K562 (cell line): Measurements from ENCODE around the gene SOX4. TPM values are rescaled to one million over a fixed set of nuclear protein-coding genes. Genes with fewer than 3 reads are reported as not detected.

Experiments
- ATAC-seq: fragments of 200-7000 bp; cut with Tn5 transposase; 3 replicates; pipeline ENCODE4 v1.9.1; 2020; ENCODE audit warnings: moderate library complexity
- BruUV-seq: library from RNA; stranded (reverse); fragments of 400-500 nt; replicated peaks from 2 replicates; lab custom pipeline; 2021; lab: Mats Ljungman, UMichigan
- CTCF ChIA-PET: fragments of 300-600 bp; formaldehyde crosslinking; extraction: SDS; loops from one replicate; lab custom pipeline; 2021; ENCODE audit warnings: low intra/inter-chr PET ratio; lab: Yijun Ruan, JAX
- POLR2A ChIA-PET: fragments of 300-600, 350-650 bp; sonication (Branson Sonifier 250); formaldehyde crosslinking; extraction: SDS; loops from one replicate; lab custom pipeline; 2021; ENCODE audit warnings: antibody characterized with exemption, inconsistent platforms; lab: Yijun Ruan, JAX
- DNase-seq, 4 experiments: peaks; one replicate each; pipeline versions ENCODE4 v3.0.0 to v3.0.0-alpha.2; 2011 to 2018; ENCODE audit warnings: low spot score in 3 of 4, mixed read lengths in 3 of 4; ENCODE audit errors: extremely low read depth in 1 of 4
- FAIRE-seq: peaks from 2 replicates; lab custom pipeline; 2011; peaks lifted over from hg19 to GRCh38; lab: Jason Lieb, UNC
- H2AFZ ChIP-seq: 2 replicates; pipeline ENCODE4 v1.6.0; 2011; ENCODE audit warnings: low read depth, low read length, control low read depth, inconsistent platforms
- H3K27ac ChIP-seq: fragments of 200-600 bp; 3 replicates; pipeline ENCODE4 v1.8.0; 2011; ENCODE audit warnings: low read depth, mild to moderate bottlenecking, control low read depth, inconsistent platforms, low read length, moderate library complexity, mixed read lengths; ENCODE audit errors: extremely low read depth
- H3K27me3 ChIP-seq, 2 experiments: fragments of 300-600 bp in 1 of 2; 2 replicates in 1 of 2; 3 replicates in 1 of 2; pipeline versions ENCODE4 v1.6.0 to v1.8.0; 2011; ENCODE audit warnings: inconsistent platforms in 2 of 2, low read length in 2 of 2, mild to moderate bottlenecking in 1 of 2, mixed read lengths in 1 of 2, moderate library complexity in 1 of 2; ENCODE audit not compliant: control insufficient read depth in 2 of 2, insufficient read depth in 2 of 2
- H3K36me3 ChIP-seq: fragments of 300-600 bp; 3 replicates; pipeline ENCODE4 v1.8.0; 2011; ENCODE audit warnings: mild to moderate bottlenecking, low read length, inconsistent platforms; ENCODE audit not compliant: control insufficient read depth, insufficient read depth
- H3K4me1 ChIP-seq, 2 experiments: fragments of 200-600 bp in 1 of 2; replicated peaks in 1 of 2; 2 replicates in 1 of 2; 3 replicates in 1 of 2; pipeline versions ENCODE4 v1.5.1 to v1.8.0; 2011; ENCODE audit warnings: inconsistent platforms in 2 of 2, low read length in 2 of 2, mild to moderate bottlenecking in 1 of 2, mixed read lengths in 1 of 2, moderate library complexity in 1 of 2; ENCODE audit not compliant: control insufficient read depth in 2 of 2, insufficient read depth in 2 of 2
- H3K4me2 ChIP-seq: 2 replicates; pipeline ENCODE4 v1.6.1; 2011; ENCODE audit warnings: low read length, control low read depth, inconsistent platforms, mixed read lengths; ENCODE audit not compliant: insufficient read depth
- H3K4me3 ChIP-seq: fragments of 200-600 bp; sonication (generic), shearing (Covaris generic); 2 replicates; pipeline ENCODE4 v1.5.1; 2016; ENCODE audit warnings: control low read depth, inconsistent platforms
- H3K79me2 ChIP-seq: fragments of 200-600 bp; 3 replicates; pipeline ENCODE4 v1.8.0; 2011; ENCODE audit warnings: low read length, inconsistent platforms; ENCODE audit not compliant: control insufficient read depth, insufficient read depth
- H3K9ac ChIP-seq, 2 experiments: 2 replicates each; pipeline versions ENCODE4 v1.6.0 to v1.6.1; 2011; ENCODE audit warnings: low read depth in 2 of 2, low read length in 2 of 2, control low read depth in 1 of 2, inconsistent platforms in 1 of 2, mild to moderate bottlenecking in 1 of 2, mixed read lengths in 1 of 2; ENCODE audit not compliant: insufficient read depth in 1 of 2
- H3K9me1 ChIP-seq: one replicate; pipeline ENCODE4 v1.6.0; 2011; ENCODE audit warnings: inconsistent platforms, mild to moderate bottlenecking, low read length, moderate library complexity; ENCODE audit not compliant: control insufficient read depth, insufficient read depth
- H3K9me3 ChIP-seq: replicated peaks from 2 replicates; pipeline ENCODE4 v1.5.1; 2011; ENCODE audit warnings: low read depth, low read length, inconsistent platforms; ENCODE audit not compliant: control insufficient read depth, insufficient read depth
- H4K20me1 ChIP-seq: replicated peaks from 2 replicates; pipeline ENCODE4 v1.6.1; 2011; ENCODE audit warnings: low read length, inconsistent platforms, mixed read lengths; ENCODE audit not compliant: control insufficient read depth, insufficient read depth
- BHLHE40 ChIP-seq: IDR thresholded peaks from 2 replicates; pipeline ENCODE4 v1.6.1; 2011; ENCODE audit warnings: low read length, improper control_type of control experiment
- CEBPB ChIP-seq: fragments of 450-650 bp; IDR thresholded peaks from 2 replicates; pipeline ENCODE4 v1.6.1; 2016; ENCODE audit warnings: missing genetic modification characterization, missing compliant biosample characterization
- GABPA ChIP-seq: fragments of 200-800 bp; sonication (Bioruptor generic); conservative IDR thresholded peaks from 2 replicates; pipeline ENCODE4 v1.6.1; 2016; ENCODE audit warnings: low read depth, missing genetic modification characterization, missing compliant biosample characterization
- ZBTB1 ChIP-seq: sonication (generic); formaldehyde crosslinking; IDR thresholded peaks from 2 replicates; pipeline ENCODE4 v1.8.1; 2023; ENCODE audit warnings: missing genetic modification reagents, low read depth, mild to moderate bottlenecking, borderline replicate concordance
- WGBS: fragments of 100-300 bp; shearing (Covaris generic); methylation state at CpG from one replicate; pipeline ENCODE4 v1.1.6; 2016; ENCODE audit warnings: low coverage, mixed read lengths; ENCODE audit not compliant: insufficient coverage; ENCODE audit errors: missing lambda C conversion rate; 5-methylcytosine and 5-hydroxymethylcytosine counted together
- in situ Hi-C: fragments of 300-500 bp; cut with MboI; formaldehyde crosslinking; loops from 4 replicates; pipeline ENCODE4 v1.15.0; 2018; ENCODE audit warnings: inconsistent platforms, mixed read lengths
- intact Hi-C: fragments of 100-400 bp; cut with micrococcal nuclease; formaldehyde crosslinking; loops from 2 replicates; pipeline ENCODE4 v1.14.2; 2022
- polyA plus RNA-seq, 8 experiments: library from polyadenylated mRNA; depleted of rRNA in 4 of 8; stranded (reverse) in 5 of 8; unstranded in 3 of 8; fragments of >200 nt; fragmentation: Nextera tagmentation in 2 of 8; fragmentation: Illumina TruSeq in 1 of 8; extraction: Ambion mirVana in 2 of 8; extraction: Trizol in 1 of 8; gene quantifications; 2 replicates each; pipeline versions ENCODE4 v1.2.1 to v1.2.3, GENCODE V29; 2011 to 2014; ENCODE audit warnings: inconsistent platforms in 1 of 8, missing spikeins in 1 of 8
- small RNA-seq: library from RNA; depleted of rRNA; stranded (forward); fragments of <200 nt; gene quantifications from one replicate; pipeline ENCODE3, GENCODE V24; 2014
- total RNA-seq, 7 experiments: library from RNA; depleted of rRNA in 6 of 7; stranded (reverse); fragments of >200 nt in 6 of 7; fragmentation: Illumina TruSeq in 2 of 7; extraction: Trizol in 2 of 7; gene quantifications; 2 replicates each; pipeline versions ENCODE4 v1.2.1 to v1.2.3, GENCODE V29; 2011 to 2021; ENCODE audit warnings: low replicate concordance in 1 of 7

Gene SOX4
- total and polyA plus RNA-seq, 9 of the 15 experiments (the other 6 are each of a cell fraction or from before 2014, with no cell fraction given) = 0.03 to 0.29 (median 0.04) TPM

GRCh38 chr6:21639316-21639715 is 45.8 kb downstream of the SOX4 start:
- no peak overlapping the region for H3K4me2 ChIP-seq
- CTCF ChIA-PET = no interaction called here
- 2% methylated on average over 5 of the region's 5 CpGs for WGBS
- H3K9ac ChIP-seq = no peak overlapping the region
- H3K4me3 ChIP-seq = no peak overlapping the region
- TF ChIP-seq CEBPB (tag) = peak; percentile 41
- no peak for TF ChIP-seq GABPA (tag)
- TF ChIP-seq ZBTB1 (CRISPR knock-in tag) = no peak
- TF ChIP-seq BHLHE40 = no peak
- TF ChIP-seq, all 486 proteins: peak for 1
- intact Hi-C loops (no loop called here), in situ Hi-C loops (no loop called here)
- Histone ChIP-seq H3K9me1 (no peaks in the 10 kb centered on the region), H2AFZ (no peak overlapping the region), H3K36me3 (no peaks in the 10 kb centered on the region), H3K9me3 (no peaks in the 10 kb centered on the region), H3K4me1 (no peaks in the 10 kb centered on the region), H3K79me2 (no peaks in the 10 kb centered on the region), H3K27me3 (peaks cover 0 to 7% of the 10 kb centered on the region in 2 experiments; a peak in 2 of 5 replicates), H4K20me1 (no peaks in the 10 kb centered on the region), H3K27ac (no peak overlapping the region)
- no TSS peak for BruUV-seq
- POLR2A ChIA-PET = no interaction called here
- ATAC-seq = no peak
- no peak for FAIRE-seq
- no peak for DNase-seq

Small RNA genes within 50 kb of the gene (small RNA-seq; reads per million reads assigned to genes)
- gene BOLA2P3 = not detected
